Measurements from ENCODE around the gene VPS37C. TPM values are rescaled to one million over a fixed set of nuclear protein-coding genes. Genes with fewer than 3 reads are reported as not detected.

VPS37C gene
- total RNA-seq, 1 experiment from 2014 or later, result 19.0 TPM

DNA sequence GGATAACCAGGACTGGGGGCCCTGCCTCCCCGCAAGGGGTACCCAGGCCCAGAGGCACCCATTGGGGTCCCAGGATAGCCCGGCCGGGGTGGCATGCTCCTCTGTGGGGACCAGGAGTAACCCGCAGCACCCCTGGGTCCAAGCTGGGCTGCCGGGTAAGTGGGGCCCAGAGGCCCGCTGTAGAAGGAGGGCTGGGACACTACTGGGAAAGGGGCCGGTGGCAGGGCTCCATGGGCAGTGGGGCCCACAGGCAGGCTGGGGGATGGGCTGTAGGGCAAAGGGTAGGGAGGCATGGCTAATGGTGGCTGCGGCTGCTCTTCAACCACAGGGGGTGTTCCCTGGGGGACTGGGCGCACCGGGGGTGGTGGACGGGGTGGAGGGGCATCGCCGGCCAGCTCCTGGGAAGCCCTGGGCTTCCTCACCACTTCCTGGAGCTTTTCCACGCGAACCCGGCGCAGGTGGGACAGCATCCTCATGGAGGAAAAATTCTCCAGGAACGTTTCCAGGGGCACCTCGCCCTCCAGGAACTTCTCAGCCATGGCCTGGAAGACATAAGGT is 29.1 kb downstream of the VPS37C start:
- Histone ChIP-seq H2BK20ac (ENCODE audit: low read depth, low read length, poor library complexity, severe bottlenecking) (no peak overlapping the region), H3T11ph (ENCODE audit: low read length) (no peak overlapping the region), H3K14ac (ENCODE audit: insufficient read depth, low read length) (no peak overlapping the region), H4K5ac (ENCODE audit: insufficient read length, low read depth, low read length) (no peak overlapping the region), H3K9ac (ENCODE audit: extremely low read depth, insufficient read length, low read length) (no peak overlapping the region), H3K27me3 (ENCODE audit: insufficient read depth, low read length) (no peaks in the 10 kb centered on the region), H3K79me2 (ENCODE audit: insufficient read depth, low read length) (no peaks in the 10 kb centered on the region), H3K27ac (ENCODE audit: insufficient read length, low read depth, low read length) (no peak overlapping the region), H4K8ac (replicated peaks; ENCODE audit: insufficient read length, low read depth, low read length) (no peak overlapping the region), H2BK5ac (ENCODE audit: insufficient read length, low read length) (no peak overlapping the region), H3K4me1 (ENCODE audit: insufficient read depth, low read length) (no peaks in the 10 kb centered on the region), H3K4ac (ENCODE audit: low read depth, low read length) (no peak overlapping the region), H2BK15ac (ENCODE audit: low read depth, low read length) (no peak overlapping the region), H3K4me2 (ENCODE audit: insufficient read depth, insufficient read length, low read length) (no peak overlapping the region), H3K23ac (ENCODE audit: insufficient read length, low read depth, low read length) (no peak overlapping the region), H2AFZ (ENCODE audit: low read length) (no peak overlapping the region), H2BK12ac (ENCODE audit: insufficient read length, low read depth, low read length) (no peak overlapping the region), H4K20me1 (ENCODE audit: control insufficient read depth, insufficient read depth, insufficient read length) (no peaks in the 10 kb centered on the region), H2AK5ac (ENCODE audit: insufficient read length, low read length) (no peak overlapping the region), H3K79me1 (ENCODE audit: insufficient read depth, low read depth, low read length, poor library complexity, severe bottlenecking) (no peaks in the 10 kb centered on the region), H3K9me3 (ENCODE audit: control insufficient read depth, low read depth, low read length) (no peaks in the 10 kb centered on the region), H2BK120ac (ENCODE audit: low read depth, low read length, poor library complexity, severe bottlenecking) (no peak overlapping the region), H3K18ac (ENCODE audit: insufficient read length, low read depth, low read length) (no peak overlapping the region), H3K56ac (ENCODE audit: insufficient read length, low read depth, low read length) (no peak overlapping the region), H4K91ac (ENCODE audit: insufficient read length, low read depth, low read length) (no peak overlapping the region), H3K23me2 (ENCODE audit: insufficient read length, low read depth, low read length, poor library complexity, severe bottlenecking) (no peaks in the 10 kb centered on the region)
- H3K4me3 Mint-ChIP-seq, result no peak overlapping the region
- peaks cover 2 to 25% (median 7%) of the 10 kb centered on the region in 3 experiments; a peak in 6 of 7 replicates for H3K36me3 Mint-ChIP-seq (ENCODE audit: insufficient read depth in 1 of 3, low read depth in 3 of 3)
- TF ChIP-seq, protein P1, sequence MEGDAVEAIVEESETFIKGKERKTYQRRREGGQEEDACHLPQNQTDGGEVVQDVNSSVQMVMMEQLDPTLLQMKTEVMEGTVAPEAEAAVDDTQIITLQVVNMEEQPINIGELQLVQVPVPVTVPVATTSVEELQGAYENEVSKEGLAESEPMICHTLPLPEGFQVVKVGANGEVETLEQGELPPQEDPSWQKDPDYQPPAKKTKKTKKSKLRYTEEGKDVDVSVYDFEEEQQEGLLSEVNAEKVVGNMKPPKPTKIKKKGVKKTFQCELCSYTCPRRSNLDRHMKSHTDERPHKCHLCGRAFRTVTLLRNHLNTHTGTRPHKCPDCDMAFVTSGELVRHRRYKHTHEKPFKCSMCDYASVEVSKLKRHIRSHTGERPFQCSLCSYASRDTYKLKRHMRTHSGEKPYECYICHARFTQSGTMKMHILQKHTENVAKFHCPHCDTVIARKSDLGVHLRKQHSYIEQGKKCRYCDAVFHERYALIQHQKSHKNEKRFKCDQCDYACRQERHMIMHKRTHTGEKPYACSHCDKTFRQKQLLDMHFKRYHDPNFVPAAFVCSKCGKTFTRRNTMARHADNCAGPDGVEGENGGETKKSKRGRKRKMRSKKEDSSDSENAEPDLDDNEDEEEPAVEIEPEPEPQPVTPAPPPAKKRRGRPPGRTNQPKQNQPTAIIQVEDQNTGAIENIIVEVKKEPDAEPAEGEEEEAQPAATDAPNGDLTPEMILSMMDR (conservative IDR thresholded peaks at IDR 0.05), result no peak
- no peaks in the 10 kb centered on the region; a peak in 1 of 5 replicates for H3K9me3 Mint-ChIP-seq
- no peak for DNase-seq
- peaks cover 18 to 19% of the 10 kb centered on the region in 2 experiments for H3K4me1 Mint-ChIP-seq
- no peaks in the 10 kb centered on the region for H3K27me3 Mint-ChIP-seq (ENCODE audit: low read depth)
- WGBS (ENCODE audit: extremely low coverage, insufficient read length, low lambda C conversion rate), result no CpG with 5 or more reads among the region's 19 CpGs
- H3K27ac Mint-ChIP-seq, result no peak overlapping the region
